Measurements from ENCODE around the gene PGBD5. TPM values are rescaled to one million over a fixed set of nuclear protein-coding genes. Genes with fewer than 3 reads are reported as not detected.

Gene PGBD5
- polyA plus RNA-seq, 3 donors, result 0.44 TPM; not detected in 2

DNA sequence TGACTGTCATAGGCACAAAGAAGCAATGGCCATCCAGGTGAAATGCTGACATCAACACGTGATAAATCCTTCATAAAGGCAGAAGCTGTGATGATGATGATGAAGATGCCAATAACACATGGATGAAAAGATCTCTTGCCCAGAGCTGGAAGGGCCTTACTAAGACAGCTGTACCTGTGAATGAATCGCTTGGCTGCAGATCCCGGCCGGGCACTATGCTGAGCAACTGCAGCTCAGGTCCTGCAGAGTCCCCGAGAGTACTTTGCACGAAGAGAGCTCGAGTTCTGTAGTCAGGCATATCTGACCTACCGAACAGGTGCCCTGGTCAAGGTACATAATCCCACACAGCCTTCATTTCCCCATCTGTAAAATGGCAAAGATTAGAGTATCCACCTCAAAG is 48.8 kb downstream of the PGBD5 start:
- Mint-ChIP-seq H3K27ac (no peak overlapping the region), H3K36me3 (no peaks in the 10 kb centered on the region), H3K27me3 (ENCODE audit: low read depth in 3 of 3) (peaks cover 6 to 22% (median 17%) of the 10 kb centered on the region in 3 donors), H3K9me3 (peaks cover 9 to 17% (median 13%) of the 10 kb centered on the region in 7 donors), H3K4me3 (no peak overlapping the region), H3K4me1 (no peaks in the 10 kb centered on the region)
- H3K27me3 ChIP-seq (ENCODE audit: control insufficient read depth in 2 of 2, insufficient read depth in 2 of 2, low read length in 2 of 2), result no peaks in the 10 kb centered on the region
- no peak overlapping the region for H3K9ac ChIP-seq (ENCODE audit: insufficient read depth, low read length, poor library complexity, severe bottlenecking)
- H3K79me2 ChIP-seq (ENCODE audit: insufficient read depth, low read length), result no peaks in the 10 kb centered on the region
- H3K4me3 ChIP-seq (replicated peaks in 1 of 3; ENCODE audit: low read depth in 2 of 3, low read length in 3 of 3), result no peak overlapping the region
- intact Hi-C loops (cut with micrococcal nuclease), result no loop called here
- H3K4me2 ChIP-seq (replicated peaks; ENCODE audit: extremely low read depth, low read length, poor library complexity, severe bottlenecking), result no peak overlapping the region
- WGBS (ENCODE audit: insufficient coverage), result 95% methylated on average over 4 of the region's 8 CpGs
- no peak overlapping the region for H3K27ac ChIP-seq (ENCODE audit: low read depth in 1 of 2, low read length in 2 of 2)
- no peaks in the 10 kb centered on the region for H3K36me3 ChIP-seq (replicated peaks in 1 of 2; ENCODE audit: control insufficient read depth in 1 of 2, insufficient read depth in 2 of 2, low read length in 2 of 2)
- H3K9me3 ChIP-seq (replicated peaks in 1 of 2; ENCODE audit: control insufficient read depth in 1 of 2, insufficient read depth in 1 of 2, low read length in 2 of 2), result peaks cover 13 to 19% of the 10 kb centered on the region in 2 donors
- no peaks in the 10 kb centered on the region for H4K20me1 ChIP-seq (ENCODE audit: insufficient read depth, low read length)
- no peak overlapping the region for H2AFZ ChIP-seq (ENCODE audit: insufficient read depth, low read depth, low read length, poor library complexity, severe bottlenecking)
- no peak for DNase-seq
- no peaks in the 10 kb centered on the region for H3K4me1 ChIP-seq (ENCODE audit: control insufficient read depth in 1 of 2, insufficient read depth in 2 of 2, low read length in 2 of 2)
- TF ChIP-seq, protein P1, sequence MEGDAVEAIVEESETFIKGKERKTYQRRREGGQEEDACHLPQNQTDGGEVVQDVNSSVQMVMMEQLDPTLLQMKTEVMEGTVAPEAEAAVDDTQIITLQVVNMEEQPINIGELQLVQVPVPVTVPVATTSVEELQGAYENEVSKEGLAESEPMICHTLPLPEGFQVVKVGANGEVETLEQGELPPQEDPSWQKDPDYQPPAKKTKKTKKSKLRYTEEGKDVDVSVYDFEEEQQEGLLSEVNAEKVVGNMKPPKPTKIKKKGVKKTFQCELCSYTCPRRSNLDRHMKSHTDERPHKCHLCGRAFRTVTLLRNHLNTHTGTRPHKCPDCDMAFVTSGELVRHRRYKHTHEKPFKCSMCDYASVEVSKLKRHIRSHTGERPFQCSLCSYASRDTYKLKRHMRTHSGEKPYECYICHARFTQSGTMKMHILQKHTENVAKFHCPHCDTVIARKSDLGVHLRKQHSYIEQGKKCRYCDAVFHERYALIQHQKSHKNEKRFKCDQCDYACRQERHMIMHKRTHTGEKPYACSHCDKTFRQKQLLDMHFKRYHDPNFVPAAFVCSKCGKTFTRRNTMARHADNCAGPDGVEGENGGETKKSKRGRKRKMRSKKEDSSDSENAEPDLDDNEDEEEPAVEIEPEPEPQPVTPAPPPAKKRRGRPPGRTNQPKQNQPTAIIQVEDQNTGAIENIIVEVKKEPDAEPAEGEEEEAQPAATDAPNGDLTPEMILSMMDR (IDR thresholded peaks at IDR 0.05), result no peak

DNA sequence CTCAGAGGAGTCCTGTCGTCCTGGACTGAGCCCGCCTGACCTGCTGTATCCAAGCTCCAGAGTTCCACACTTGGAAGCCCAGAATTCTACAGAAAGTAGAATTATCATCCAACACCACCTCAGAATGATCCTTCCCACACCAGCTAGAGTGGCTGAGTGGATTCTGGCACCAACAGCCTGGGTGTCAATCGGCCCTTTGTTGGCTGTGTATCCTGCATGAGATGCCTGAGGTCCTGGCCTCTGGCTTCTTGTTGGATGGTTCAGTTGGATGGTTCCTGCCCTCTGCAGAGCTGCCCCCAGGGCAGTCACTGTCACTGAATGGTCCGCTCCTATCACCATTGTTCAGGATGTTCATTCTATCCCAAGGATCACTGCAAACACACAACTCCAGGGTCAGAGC is 49.8 kb downstream of the PGBD5 start:
- Histone ChIP-seq H3K27ac (ENCODE audit: low read depth in 1 of 2, low read length in 2 of 2) (no peak overlapping the region), H3K4me3 (replicated peaks in 1 of 3; ENCODE audit: low read depth in 2 of 3, low read length in 3 of 3) (no peak overlapping the region), H4K20me1 (ENCODE audit: insufficient read depth, low read length) (no peaks in the 10 kb centered on the region), H3K36me3 (replicated peaks in 1 of 2; ENCODE audit: control insufficient read depth in 1 of 2, insufficient read depth in 2 of 2, low read length in 2 of 2) (no peaks in the 10 kb centered on the region), H3K9me3 (replicated peaks in 1 of 2; ENCODE audit: control insufficient read depth in 1 of 2, insufficient read depth in 1 of 2, low read length in 2 of 2) (peaks cover 13 to 19% of the 10 kb centered on the region in 2 donors), H2AFZ (ENCODE audit: insufficient read depth, low read depth, low read length, poor library complexity, severe bottlenecking) (no peak overlapping the region), H3K4me2 (replicated peaks; ENCODE audit: extremely low read depth, low read length, poor library complexity, severe bottlenecking) (no peak overlapping the region), H3K9ac (ENCODE audit: insufficient read depth, low read length, poor library complexity, severe bottlenecking) (no peak overlapping the region), H3K4me1 (ENCODE audit: control insufficient read depth in 1 of 2, insufficient read depth in 2 of 2, low read length in 2 of 2) (no peaks in the 10 kb centered on the region), H3K27me3 (ENCODE audit: control insufficient read depth in 2 of 2, insufficient read depth in 2 of 2, low read length in 2 of 2) (no peaks in the 10 kb centered on the region), H3K79me2 (ENCODE audit: insufficient read depth, low read length) (no peaks in the 10 kb centered on the region)
- no peak overlapping the region for H3K4me3 Mint-ChIP-seq
- WGBS (ENCODE audit: insufficient coverage), result 87% methylated on average over 4 of the region's 4 CpGs
- intact Hi-C loops (cut with micrococcal nuclease), result no loop called here
- no peak overlapping the region for H3K27ac Mint-ChIP-seq
- H3K9me3 Mint-ChIP-seq, result peaks cover 9 to 17% (median 13%) of the 10 kb centered on the region in 7 donors
- peaks cover 8 to 18% (median 14%) of the 10 kb centered on the region in 3 donors for H3K27me3 Mint-ChIP-seq (ENCODE audit: low read depth in 3 of 3)
- H3K36me3 Mint-ChIP-seq, result no peaks in the 10 kb centered on the region
- H3K4me1 Mint-ChIP-seq, result no peaks in the 10 kb centered on the region
- TF ChIP-seq, protein P1 (IDR thresholded peaks at IDR 0.05), result no peak
- no peak for DNase-seq

All from CD14-positive monocyte (primary cell).